ENCODE data around the gene FAU.

FAU gene

DNA sequence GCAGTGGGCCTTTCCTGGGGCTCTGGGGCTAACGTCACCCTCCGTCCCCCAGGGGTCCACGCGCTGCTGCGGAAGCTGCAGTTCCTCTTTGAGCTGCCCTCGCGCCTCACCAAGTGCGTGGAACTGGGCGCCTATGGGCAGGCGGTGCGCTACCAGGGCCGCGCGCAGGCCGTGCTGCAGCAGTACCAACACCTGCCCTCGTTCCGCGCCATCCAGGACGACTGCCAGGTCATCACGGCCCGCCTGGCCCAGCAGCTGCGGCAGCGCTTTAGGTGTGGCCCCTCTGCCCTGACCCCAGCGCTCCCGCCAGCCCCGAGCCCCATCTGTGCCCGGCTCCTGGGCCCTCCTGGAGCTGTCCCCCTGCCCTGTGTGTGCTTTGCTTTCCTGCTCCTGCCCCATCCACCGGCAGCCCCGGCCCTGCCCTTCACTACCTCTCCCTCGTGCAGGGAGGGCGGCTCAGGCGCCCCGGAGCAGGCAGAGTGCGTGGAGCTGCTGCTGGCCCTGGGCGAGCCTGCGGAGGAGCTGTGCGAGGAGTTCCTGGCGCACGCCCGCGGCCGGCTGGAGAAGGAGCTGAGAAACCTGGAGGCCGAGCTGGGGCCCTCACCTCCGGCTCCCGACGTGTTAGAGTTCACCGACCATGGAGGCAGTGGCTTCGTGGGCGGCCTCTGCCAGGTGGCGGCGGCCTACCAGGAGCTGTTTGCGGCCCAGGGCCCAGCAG is 14.0 kb downstream of the FAU start:
- DNase-seq (ENCODE audit: low read depth) = no peak

- DNase-seq (ENCODE audit: low read depth) = no peak
Measured at GRCh38 chr11:65107078-65107477, 14.9 kb downstream of the FAU start.

DNA sequence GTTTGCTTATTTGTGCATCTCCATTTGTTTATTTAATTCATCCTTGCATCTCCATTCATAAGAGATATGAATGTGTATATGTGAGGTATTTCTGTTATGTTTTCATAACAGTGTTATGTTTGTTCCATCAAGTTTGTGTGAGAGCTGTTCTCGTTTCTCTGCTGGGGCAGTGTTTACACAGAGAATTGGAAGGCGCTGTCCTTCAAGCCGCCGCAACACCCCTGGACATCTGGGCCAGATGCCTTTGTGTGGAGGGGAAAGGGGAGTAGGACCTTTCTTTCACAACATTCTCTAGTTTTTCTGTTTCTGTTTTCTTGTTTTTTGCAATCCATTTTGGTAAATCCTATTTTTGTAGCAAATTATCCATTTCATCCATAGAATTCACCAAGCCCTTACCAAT is 17.3 kb downstream of the FAU start:
- peak; percentile 36 for DNase-seq (ENCODE audit: low read depth)

GRCh38 chr11:65103476-65103875 is 18.5 kb downstream of the FAU start:
- no peak for DNase-seq (ENCODE audit: low read depth)

DNA sequence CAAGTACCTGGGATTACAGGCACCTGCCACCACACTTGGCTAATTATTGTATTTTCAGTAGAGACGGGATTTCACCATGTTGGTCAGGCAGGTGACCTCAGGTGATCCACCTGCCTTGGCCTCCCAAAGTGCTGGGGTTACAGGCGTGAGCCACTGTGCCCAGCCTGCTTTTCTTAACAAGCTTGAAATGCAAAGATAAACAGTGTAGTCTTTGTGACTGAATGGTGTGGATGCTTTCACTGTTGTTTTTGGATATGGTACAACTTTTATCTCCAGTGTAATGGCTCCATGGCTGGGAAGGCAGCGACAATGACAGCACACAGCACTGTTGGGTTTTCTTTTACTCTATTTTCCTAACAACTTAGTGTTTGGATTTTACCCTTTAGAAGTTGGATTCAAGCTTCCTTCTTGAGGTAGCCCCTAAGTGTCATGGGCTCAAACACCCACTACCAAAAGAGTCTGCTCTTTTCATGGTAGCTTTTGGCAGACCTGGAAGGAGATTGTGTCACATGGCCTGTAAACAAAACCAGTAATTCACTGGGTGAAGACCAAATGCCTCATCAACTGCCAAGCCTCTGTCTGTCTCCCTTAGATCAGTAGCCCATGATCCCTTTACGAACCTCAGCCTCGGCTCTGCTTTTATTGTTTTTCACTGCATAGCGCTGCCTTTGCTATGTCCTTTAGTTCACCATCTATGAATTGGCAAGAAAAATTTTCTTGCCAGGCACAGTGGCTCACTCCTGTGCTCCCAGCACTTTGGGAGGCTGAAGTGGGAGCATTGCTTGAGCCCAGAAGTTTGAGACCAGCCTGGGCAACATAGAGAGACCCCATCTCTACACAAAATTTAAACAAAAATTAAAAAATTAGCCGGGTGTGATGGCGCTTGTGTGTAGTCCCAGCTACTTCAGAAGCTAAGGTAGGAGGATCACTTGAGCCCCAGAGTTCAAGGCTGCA is 19.5 kb downstream of the FAU start:
- peak; percentile 33 for DNase-seq (ENCODE audit: low read depth)

DNA sequence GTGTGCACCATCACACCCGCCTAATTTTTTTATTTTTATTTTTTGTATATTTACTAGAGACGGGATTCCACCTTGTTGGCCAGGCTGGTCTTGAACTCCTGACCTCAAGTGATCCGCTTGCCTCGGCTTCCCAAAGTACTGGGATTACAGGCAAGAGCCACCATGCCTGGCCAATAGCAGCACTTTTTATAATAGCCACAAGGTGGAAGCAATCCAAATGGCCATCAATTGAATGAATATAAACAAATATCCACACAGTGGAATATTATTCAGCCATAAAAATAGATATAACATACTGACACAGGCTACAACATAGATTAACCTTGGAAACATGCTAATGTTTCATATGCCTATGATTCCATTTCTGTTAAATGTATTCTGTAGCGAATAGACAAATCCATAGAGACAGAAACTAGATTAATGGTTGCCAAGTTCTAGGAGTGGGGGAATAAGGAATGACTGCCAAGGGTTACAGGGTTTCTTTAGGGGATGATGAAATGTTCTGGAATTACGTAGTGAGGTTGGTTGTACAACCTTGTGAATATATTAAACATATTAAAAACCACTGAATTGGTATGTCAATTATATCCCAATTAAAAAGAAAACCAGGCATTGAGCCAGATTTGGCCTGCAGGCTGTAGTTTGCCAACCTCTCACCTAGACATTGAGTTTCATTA is 21.1 kb downstream of the FAU start:
- no peak for DNase-seq (ENCODE audit: low read depth)

- DNase-seq (ENCODE audit: low read depth) = no peak
Measured at GRCh38 chr11:65096926-65097325, 25.0 kb downstream of the FAU start.

DNA sequence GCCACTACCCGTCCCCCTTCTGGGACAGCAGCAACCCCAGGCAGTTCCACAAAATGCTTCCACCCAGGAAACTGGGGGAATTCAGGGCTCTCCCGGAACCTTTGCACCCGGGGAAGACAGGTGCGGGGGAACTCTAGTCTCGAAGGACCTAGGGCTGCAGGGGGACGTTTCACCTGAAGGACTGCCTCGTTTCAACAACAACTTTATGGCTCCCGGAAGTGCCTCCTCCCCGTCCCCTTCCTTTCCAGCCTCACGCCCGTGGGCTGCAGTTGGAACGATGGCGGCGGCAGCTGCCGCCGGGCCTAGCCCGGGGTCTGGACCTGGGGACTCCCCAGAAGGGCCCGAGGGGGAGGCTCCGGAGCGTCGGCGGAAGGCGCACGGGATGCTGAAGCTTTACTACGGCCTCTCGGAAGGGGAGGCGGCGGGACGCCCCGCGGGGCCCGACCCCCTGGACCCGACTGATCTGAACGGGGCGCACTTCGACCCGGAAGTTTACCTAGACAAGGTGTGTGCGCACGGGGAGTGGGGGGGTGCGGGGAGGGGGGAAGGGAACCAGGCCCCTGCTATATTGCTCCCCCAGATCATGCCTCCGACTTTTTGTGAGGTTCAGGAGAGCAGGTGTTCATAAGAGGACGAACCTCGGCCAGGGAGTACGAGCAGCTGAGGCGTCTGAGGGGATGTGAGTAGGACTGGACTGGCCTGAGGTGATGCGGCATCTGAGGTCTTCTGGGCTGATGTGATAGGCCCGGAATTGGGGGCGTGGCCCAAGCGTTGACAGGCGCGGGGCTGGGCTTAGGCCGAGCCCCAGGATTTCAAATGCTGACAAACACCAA is 25.7 kb downstream of the FAU start, which contains the start of gene VPS51:
Gene VPS51 (plus strand): TSS at position 241 of the 833 bp plus-strand sequence. CDS start 37 bp downstream, at position 278.
- peak; percentile 88 for DNase-seq (ENCODE audit: low read depth)

GRCh38 chr11:65095427-65095826 is 26.5 kb downstream of the FAU start:
- DNase-seq (ENCODE audit: low read depth) = no peak

GRCh38 chr11:65090628-65091027 is 31.3 kb downstream of the FAU start:
- DNase-seq (ENCODE audit: low read depth) = no peak

DNA sequence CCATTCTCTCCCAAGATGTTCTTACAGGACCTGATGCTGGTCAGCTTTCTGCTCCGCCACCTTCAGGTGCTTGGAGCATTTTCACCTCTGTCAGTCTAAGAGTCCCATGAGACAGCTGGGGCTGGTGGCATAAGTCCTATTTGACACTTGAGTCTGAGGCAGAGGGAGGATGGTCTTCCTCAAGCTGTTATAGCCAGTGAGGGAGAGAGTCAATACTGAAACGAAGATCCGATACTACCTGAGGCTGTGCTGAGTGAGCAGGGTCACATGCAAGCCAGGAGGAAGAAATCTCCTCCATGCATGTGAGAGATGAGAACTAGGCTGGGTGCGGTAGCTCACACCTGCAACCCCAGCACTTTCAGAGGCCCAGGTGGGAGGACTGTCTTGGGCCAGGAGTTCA is 32.3 kb downstream of the FAU start:
- DNase-seq (ENCODE audit: low read depth) = no peak

GRCh38 chr11:65087827-65088226 is 34.1 kb downstream of the FAU start:
- no peak for DNase-seq (ENCODE audit: low read depth)

DNA sequence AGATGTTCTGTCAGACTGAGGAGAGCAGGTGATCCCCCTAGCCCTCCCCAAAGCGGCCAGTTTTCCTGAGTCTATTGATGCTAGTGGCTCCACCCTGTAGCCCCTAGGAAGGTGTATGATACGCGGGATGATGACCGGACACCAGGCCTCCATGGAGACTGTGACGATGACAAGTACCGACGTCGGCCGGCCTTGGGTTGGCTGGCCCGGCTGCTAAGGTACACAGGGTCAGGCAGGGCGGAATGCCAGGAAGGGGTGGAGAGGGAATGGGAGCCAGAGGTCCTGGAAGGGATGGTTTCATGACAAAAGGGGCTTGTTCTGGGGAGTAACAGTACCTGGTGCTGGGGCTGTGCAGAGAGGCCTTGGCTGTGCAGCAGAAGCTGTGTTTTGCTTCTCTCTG is 34.7 kb downstream of the FAU start:
- DNase-seq (ENCODE audit: low read depth) = no peak

DNA sequence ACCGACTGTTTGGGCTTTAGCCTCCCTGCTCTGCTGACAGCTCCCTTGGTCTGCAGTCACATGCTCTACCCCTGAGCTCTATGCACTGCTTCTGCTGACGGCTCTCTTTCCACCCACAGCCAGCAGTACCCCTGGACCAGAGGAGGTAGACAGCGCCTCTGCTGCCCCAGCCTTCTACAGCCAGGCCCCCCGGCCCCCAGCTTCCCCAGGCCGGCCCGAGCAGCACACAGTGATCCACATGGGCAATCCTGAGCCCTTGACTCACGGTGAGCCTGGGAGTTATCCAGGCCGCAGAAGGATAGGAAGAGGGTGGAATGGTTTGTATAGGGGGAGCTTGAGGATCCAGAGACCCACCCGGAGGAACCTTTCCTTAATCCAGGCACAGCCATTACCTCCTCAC is 35.1 kb downstream of the FAU start:
- DNase-seq (ENCODE audit: low read depth) = no peak

DNA sequence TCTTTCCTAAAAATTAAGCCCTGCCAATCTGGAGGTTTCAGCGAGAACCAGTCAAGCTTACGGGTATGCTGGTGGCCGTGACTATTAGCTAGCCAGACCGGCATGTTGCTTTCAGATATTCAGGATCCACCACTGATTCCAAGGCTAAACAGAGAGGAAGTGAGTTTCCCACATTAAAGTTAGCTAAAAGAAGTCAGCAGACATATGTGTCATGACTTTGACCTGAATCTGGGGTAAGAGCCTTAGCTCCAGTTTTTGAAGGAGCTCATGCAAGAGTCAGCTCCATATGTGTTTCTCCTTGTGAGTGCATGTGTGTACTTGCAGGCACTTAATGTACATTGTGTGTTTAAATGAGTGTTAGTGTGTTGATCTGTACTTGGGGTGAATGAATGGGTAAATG is 36.5 kb downstream of the FAU start:
- no peak for DNase-seq (ENCODE audit: low read depth)

DNA sequence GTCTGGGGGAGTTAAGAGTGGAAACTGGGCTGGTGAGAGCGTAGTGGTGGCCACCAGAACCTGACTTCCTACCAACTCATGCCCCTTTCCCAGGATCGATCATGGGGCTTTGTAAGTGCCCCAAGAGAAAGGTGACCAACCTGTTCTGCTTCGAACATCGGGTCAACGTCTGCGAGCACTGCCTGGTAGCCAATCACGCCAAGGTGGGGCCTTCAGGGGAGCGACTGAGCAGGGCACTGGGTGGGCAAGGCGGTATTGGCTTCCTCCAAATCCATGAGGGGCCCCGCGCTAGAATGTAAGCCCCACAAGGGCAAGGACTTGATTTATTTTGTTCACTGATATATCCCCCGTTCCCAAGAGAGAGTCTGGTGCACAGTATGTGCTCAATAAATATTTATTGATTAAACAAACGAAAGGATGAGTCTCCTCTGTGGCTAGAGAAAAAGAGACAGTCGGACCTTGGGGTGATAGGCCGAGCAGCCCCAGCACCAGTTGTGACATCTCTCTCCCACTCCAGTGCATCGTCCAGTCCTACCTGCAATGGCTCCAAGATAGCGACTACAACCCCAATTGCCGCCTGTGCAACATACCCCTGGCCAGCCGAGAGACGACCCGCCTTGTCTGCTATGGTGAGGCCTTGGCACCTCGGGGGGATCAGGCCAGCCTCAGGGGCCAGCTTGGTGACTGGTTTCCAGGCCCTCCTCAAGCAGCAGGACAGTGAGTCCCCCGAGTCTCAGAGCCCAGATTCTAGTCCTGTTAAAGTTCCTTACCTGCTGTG is 37.1 kb downstream of the FAU start:
- DNase-seq (ENCODE audit: low read depth) = no peak

DNA sequence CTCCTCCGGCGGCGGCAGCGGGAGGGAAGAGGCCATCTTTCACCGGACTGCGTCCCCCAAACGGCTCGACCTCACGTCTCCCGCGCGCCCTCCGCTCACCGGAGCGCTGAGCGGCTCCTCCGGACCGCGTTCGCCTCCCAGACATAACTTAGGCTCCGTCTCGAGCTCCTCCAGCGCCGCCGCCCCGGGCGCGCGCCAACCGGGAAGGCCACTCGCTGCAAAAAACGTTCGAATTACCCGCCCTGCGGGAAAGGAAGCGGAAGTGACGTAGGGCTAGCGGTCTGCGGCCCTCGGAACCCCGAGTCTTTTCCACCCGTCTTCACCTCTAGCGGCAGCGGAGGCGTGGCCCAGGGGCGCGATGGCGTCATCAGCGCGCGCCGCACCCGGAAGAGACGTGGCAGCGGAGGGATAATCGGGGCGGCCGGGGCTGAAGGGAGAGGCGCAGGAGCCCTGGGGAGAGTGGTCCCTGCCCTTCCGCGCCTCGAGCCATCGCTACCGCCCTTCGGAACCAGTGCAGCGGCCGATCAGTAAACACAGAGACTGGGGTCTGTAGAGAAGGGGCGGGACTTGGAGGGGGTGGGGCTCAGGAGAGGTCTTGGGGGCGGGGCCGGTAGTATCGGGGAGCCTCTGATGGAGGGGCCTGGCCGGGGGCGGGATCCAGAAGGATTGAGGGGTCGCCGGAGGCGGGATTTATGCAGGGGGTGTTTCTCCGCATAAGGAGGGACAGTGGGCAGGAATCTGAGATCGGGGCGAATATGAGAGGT is 37.9 kb downstream of the FAU start, which contains the start of the genes CDCA5 and ZFPL1:
Gene CDCA5 (minus strand): TSS at position 207 of the 764 bp plus-strand sequence. CDS start 62 bp downstream, at position 145.
Gene ZFPL1 (plus strand): TSS at position 389 of the 764 bp plus-strand sequence. CDS start 477 bp downstream, outside the sequence.
- DNase-seq (ENCODE audit: low read depth) = peak; percentile 96

DNA sequence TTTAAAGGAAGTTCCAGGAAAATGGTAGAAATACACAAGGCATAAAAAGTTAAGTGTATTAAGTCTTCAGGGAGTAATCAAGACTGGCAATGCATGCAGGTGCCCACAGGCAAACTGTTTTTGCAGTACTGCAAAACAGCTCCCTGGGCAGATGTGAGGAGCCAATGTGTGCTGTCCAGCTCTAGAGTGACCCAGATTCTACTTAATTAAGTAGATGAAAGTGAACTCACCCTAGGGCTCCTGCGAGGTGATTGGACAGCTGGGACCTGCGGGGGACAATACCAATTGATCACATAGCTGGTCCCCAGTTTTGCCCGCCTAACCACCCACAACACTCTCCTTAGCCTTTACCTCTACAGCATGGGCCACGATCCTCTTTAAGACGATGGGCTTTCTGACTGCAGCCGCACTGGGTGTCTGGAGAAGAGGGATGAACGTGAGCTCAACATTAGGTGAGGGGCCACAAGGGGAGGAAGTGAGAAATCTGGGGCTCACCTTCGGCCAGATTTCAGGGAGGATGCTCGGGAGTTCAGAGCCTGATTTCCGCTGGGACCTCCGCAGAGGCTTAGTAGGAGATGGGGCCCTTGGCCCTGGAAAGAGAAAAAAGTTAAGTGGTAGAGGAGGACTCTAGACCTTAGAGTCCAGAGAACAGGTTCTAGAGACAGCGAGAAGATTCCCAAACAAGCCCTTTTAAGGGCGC is 38.6 kb downstream of the FAU start:
- no peak for DNase-seq (ENCODE audit: low read depth)

DNA sequence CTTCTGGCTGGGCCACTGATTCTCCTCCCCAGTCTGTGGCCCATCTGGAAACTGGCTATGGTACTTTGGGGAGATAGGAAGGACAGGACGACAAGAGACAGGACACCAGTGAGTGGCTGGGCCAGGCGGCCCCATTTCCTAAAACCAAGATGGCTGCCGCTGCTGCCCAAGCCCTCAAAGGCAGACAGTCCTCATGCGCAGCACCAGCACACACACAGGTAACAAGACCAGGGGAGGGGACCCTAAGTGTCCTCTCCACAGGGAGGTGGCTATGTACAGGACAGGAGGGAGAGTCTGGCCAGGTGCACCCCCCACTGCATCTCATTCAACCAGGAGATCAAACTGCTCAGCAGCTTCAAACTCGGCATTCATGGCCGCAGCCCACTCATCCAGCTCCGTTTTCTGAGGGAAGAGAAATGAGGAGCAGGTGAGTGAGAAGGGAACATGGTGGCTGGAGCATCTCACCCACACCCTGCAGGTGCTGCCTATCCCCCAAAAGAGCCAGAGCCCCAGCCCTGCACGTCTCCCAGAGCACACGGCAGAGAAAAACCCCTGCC is 43.1 kb downstream of the FAU start:
- no peak for DNase-seq (ENCODE audit: low read depth)

All from fibroblast of gingiva (primary cell).